ENCODE results near the gene CASP8AP2.

CASP8AP2 gene

GRCh38 chr6:89787660-89788328 is 41.9 kb upstream of the CASP8AP2 start:
- no peak overlapping the region for H3K4me3 ChIP-seq (ENCODE audit: low read depth, low read length)
- TF ChIP-seq CTCF (IDR thresholded peaks at IDR 0.05; ENCODE audit: low read depth, low read length, missing control alignments) = no peak
- no peaks in the 10 kb centered on the region for H3K27me3 ChIP-seq (replicated peaks)
- H3K36me3 ChIP-seq (replicated peaks) = peaks cover 34% of the 10 kb centered on the region
- in situ Hi-C loops (cut with HindIII; ENCODE audit: low pct_ligation_motif_present, low sequenced_read_pairs) = no loop called here
- H3K27ac ChIP-seq = no peak overlapping the region
- no peak for DNase-seq

- no peak overlapping the region for H3K4me3 ChIP-seq (ENCODE audit: low read depth, low read length)
- no peak for TF ChIP-seq CTCF (IDR thresholded peaks at IDR 0.05; ENCODE audit: low read depth, low read length, missing control alignments)
- no peak for DNase-seq
- H3K27me3 ChIP-seq (replicated peaks) = no peaks in the 10 kb centered on the region
- peaks cover 33% of the 10 kb centered on the region for H3K36me3 ChIP-seq (replicated peaks)
- in situ Hi-C loops (cut with HindIII; ENCODE audit: low pct_ligation_motif_present, low sequenced_read_pairs) = no loop called here
- H3K27ac ChIP-seq = no peak overlapping the region
These were observed 39.7 kb upstream of the CASP8AP2 start for GRCh38 chr6:89789980-89790379.

GRCh38 chr6:89790403-89790802 is 39.3 kb upstream of the CASP8AP2 start:
- no peak for TF ChIP-seq CTCF (IDR thresholded peaks at IDR 0.05; ENCODE audit: low read depth, low read length, missing control alignments)
- no peak for DNase-seq
- Histone ChIP-seq H3K36me3 (replicated peaks) (peaks cover 33% of the 10 kb centered on the region), H3K4me3 (ENCODE audit: low read depth, low read length) (no peak overlapping the region), H3K27me3 (replicated peaks) (no peaks in the 10 kb centered on the region), H3K27ac (no peak overlapping the region)
- in situ Hi-C loops (cut with HindIII; ENCODE audit: low pct_ligation_motif_present, low sequenced_read_pairs) = no loop called here

GRCh38 chr6:89792881-89793280 is 36.8 kb upstream of the CASP8AP2 start:
- peak; percentile 72 for TF ChIP-seq CTCF (IDR thresholded peaks at IDR 0.05; ENCODE audit: low read depth, low read length, missing control alignments)
- DNase-seq = peak; percentile 50

GRCh38 chr6:89793586-89793985 is 36.1 kb upstream of the CASP8AP2 start:
- TF ChIP-seq CTCF (IDR thresholded peaks at IDR 0.05; ENCODE audit: low read depth, low read length, missing control alignments) = no peak
- peaks cover 22% of the 10 kb centered on the region for H3K36me3 ChIP-seq (replicated peaks)
- in situ Hi-C loops (cut with HindIII; ENCODE audit: low pct_ligation_motif_present, low sequenced_read_pairs) = no loop called here
- H3K4me3 ChIP-seq (ENCODE audit: low read depth, low read length) = no peak overlapping the region
- no peak for DNase-seq
- H3K27me3 ChIP-seq (replicated peaks) = no peaks in the 10 kb centered on the region
- no peak overlapping the region for H3K27ac ChIP-seq

More at GRCh38 chr6:89792881-89793280, 36.8 kb upstream of the CASP8AP2 start:
- in situ Hi-C loops (cut with HindIII; ENCODE audit: low pct_ligation_motif_present, low sequenced_read_pairs) = no loop called here
- Histone ChIP-seq H3K36me3 (replicated peaks) (peaks cover 22% of the 10 kb centered on the region), H3K27me3 (replicated peaks) (no peaks in the 10 kb centered on the region), H3K27ac (no peak overlapping the region), H3K4me3 (ENCODE audit: low read depth, low read length) (no peak overlapping the region)

- TF ChIP-seq CTCF (IDR thresholded peaks at IDR 0.05; ENCODE audit: low read depth, low read length, missing control alignments) = no peak
- Histone ChIP-seq H3K27ac (no peak overlapping the region), H3K27me3 (replicated peaks) (no peaks in the 10 kb centered on the region), H3K4me3 (ENCODE audit: low read depth, low read length) (no peak overlapping the region), H3K36me3 (replicated peaks) (peaks cover 19% of the 10 kb centered on the region)
- DNase-seq = no peak
- in situ Hi-C loops (cut with HindIII; ENCODE audit: low pct_ligation_motif_present, low sequenced_read_pairs) = no loop called here
These were observed 35.4 kb upstream of the CASP8AP2 start for GRCh38 chr6:89794324-89794723.
